Activated CD4-positive, alpha-beta T cell treated with anti-CD3 and anti-CD28 coated beads for 48 hours (primary cell): ENCODE results near the gene HAPSTR1.
A peak's percentile ranks its signal among the peaks of the same experiment; 100 is the strongest.

Source experiments
- DNase-seq: peaks from one replicate; pipeline ENCODE4 v3.0.0-alpha.2; 2020

The HAPSTR1 gene

GRCh38 chr16:9097266-9098219 lies 6.1 kb downstream of the HAPSTR1 start:
- DNase-seq: no peak

DNA sequence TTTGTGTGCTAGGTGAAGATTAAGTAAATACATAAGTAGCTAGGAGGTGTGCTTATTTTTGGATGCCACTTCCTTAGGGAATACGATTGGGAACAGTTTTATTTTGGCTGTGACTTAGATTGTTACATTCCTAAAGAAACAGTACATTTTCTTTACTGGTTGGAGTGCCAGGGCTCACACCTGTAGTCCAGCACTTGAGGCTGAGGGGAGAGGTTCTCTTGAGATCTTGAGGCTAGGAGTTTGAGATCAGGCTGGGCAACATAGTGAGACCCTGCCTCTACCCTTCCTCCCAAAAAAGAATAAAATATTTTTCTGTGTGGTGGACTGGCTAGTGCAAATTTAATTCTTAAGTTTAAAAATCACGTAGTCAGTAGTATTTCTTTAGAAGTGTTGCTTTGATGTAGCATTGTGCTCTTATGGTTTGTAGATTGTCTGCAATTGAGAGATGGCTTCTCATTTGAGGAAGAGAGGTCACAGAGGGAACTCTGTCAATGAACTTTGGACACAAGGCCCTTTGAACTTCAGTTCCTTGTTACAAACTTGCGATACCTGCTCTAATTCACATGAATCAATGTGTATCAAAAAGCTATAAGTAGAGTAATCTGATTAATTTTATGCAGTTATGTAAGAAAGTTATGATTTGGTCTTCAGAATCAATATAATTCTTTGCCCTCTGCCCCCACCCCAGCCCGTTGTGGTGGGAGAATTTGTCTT lies 7.1 kb downstream of the HAPSTR1 start:
- no peak for DNase-seq

GRCh38 chr16:9099131-9099625 lies 7.7 kb downstream of the HAPSTR1 start:
- DNase-seq: peak; percentile 43

DNA sequence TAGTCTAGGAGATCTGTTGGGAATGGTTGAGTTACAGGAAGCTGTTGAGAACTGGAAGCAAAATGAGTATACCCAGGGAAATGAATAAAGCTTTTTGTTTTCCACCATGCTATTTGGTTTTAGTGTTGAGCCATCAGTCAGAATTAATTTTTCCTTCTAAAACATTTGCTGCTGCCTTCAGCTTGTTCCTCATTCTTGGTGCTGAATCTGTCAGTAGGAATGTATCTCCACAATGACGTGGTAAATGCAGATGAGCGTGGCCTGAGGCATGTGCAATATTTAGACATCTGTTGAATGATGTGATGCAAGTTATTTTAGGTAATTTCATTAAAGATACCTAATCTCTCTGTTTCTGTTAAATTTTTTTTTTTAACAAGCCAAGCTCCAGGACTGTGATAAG lies 10.9 kb downstream of the HAPSTR1 start:
- DNase-seq: no peak

- no peak for DNase-seq
Measured at GRCh38 chr16:9102943-9103342, 11.5 kb downstream of the HAPSTR1 start.

- no peak for DNase-seq
Measured at GRCh38 chr16:9103546-9103945, 12.1 kb downstream of the HAPSTR1 start.

GRCh38 chr16:9105189-9105588 lies 13.7 kb downstream of the HAPSTR1 start:
- no peak for DNase-seq

- no peak for DNase-seq
Measured at GRCh38 chr16:9107025-9107970, 15.9 kb downstream of the HAPSTR1 start.

DNA sequence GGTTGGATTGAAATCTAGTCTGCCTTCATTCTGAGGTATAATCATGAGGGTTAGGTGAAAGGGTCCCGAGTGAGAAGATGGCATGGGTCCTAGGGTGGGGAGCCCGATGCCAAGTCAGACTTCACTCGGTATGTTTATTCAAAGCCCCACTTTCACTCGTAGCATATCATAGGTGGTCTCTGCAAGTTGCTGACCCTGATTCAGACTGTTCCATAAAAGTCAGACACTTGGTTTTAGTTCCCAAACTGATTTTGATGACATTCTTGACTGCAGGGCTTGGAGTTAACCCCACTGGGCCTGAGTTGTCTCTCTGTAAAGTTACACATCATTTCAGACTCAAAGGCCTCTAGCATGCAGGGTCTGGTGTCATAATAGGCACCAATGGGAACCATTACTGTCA lies 17.8 kb downstream of the HAPSTR1 start:
- no peak for DNase-seq

DNA sequence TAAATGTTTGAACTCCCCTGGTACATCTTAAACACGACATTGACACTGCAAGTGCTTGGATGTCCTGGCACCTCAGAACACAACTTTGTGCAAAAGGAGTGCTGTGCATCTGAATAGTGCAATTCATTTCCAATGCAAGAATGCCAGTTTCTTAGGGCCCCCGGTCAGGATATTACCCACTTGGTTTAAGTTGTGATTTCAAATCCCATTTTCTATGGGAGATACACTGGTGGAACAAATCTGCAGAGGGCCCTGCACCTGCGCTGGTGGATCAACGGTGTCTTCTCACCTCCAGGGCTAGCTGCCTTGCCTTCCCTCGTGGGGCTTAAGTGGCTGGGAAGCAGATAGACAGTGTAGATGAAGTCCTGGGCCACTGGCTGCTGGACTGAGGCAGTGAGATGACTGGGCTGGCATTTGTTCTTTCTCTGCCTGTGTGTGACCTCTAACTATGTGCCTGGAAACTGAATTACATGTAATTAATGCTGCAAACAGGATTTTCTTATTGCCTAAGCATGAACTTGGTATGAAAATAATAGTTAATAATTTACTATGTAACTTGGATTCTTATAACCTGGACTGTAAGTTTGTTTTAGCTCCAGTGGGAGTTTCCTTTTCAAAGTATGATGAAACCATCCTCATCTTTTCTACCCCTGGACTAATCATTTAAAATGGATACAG lies 20.9 kb downstream of the HAPSTR1 start:
- no peak for DNase-seq

DNA sequence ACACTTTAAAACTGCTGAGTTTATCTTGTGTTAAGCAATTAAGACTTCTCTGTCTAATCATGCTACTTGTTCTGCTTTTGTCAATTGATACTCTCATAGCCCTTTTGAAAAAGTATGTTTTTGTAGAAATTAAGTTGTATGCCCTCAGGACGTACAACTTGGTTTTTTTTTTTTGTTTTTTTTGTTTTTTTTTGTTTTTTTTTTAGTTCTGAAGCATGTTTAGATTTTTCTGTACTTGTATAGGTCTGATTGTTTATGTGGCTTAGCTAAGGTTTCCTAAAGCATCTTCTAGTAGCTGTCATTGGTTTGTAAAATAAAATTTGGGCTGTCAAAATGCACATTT lies 21.4 kb downstream of the HAPSTR1 start:
- DNase-seq: no peak

DNA sequence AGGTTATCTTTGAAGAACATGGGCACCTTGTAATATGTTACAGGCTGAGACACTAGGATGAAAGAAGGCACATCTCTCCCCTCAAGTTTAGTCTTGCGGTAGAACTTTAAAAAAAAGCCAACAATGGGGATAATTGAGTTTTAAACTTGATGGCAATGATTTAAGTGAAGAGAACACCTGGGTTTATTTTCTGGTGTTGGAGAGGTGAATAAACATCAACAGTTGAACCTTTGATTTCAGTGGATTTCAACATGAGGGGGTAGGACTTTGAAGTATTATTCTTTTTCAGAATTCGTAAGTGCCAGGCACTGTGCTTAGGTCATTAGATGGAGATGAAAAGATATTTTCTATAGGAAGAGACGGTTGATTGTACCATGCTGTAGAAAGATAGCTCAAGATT lies 22.3 kb downstream of the HAPSTR1 start:
- DNase-seq: no peak

GRCh38 chr16:9114112-9114511 lies 22.7 kb downstream of the HAPSTR1 start:
- DNase-seq: no peak

DNA sequence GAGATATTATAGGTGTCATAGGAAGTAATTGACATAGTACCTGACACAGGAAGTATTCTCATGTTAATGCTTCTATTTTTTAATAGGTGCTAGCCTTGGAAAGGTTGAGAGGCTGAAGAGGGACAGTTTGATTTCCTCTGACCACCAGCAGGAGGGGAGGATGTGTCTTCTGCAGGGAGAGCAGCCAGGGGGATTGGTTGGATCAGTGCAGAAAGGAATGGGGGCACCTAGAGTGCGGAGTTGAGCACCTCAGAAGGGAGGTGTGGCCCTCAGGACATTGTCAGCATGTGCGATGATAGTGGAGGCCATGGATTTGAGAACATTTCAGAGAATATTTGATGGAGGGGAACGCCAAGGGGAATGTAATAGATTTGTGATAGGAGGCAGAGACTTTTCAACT lies 23.4 kb downstream of the HAPSTR1 start:
- DNase-seq: no peak

DNA sequence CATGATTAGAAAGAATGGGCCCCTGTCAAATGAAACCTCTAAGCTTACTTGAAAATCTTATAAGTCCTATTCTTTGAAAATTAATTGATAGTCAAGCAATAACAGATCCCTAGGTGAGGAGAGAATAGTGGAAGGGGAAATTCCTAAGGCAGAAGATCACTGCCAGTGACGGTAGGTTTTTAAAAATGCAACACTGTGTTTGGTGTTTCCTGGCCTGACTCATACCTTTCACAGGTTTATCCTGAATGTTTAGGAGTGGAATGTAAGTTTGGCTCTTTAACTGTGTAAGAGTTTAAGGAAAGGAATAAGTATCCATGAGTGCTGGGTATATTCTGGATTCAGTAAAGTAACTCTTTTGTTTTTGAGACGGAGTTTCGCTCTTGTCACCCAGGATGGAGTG lies 23.8 kb downstream of the HAPSTR1 start:
- DNase-seq: no peak

GRCh38 chr16:9116141-9116540 lies 24.7 kb downstream of the HAPSTR1 start:
- DNase-seq: no peak

GRCh38 chr16:9118170-9118569 lies 26.7 kb downstream of the HAPSTR1 start:
- no peak for DNase-seq

DNA sequence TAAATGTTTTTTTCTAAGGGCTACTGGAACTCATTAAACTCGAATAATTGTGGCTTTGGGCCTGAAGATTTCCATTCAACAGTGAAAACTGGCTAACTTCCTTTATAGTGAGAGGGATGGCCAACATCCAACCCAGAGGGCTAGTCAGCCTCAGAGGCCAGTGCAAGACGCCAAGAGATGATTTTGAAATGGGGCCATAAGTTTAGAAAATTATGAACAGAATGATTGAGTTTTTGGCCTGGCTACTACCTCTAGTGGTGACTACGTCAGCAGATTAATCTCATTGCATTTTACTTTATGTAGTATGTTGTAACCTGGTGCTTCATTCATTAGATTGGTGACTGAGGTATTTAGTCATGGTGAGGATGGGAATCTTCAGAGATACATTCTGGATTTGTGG lies 28.4 kb downstream of the HAPSTR1 start:
- no peak for DNase-seq

- no peak for DNase-seq
Measured at GRCh38 chr16:9122342-9122741, 30.9 kb downstream of the HAPSTR1 start.

DNA sequence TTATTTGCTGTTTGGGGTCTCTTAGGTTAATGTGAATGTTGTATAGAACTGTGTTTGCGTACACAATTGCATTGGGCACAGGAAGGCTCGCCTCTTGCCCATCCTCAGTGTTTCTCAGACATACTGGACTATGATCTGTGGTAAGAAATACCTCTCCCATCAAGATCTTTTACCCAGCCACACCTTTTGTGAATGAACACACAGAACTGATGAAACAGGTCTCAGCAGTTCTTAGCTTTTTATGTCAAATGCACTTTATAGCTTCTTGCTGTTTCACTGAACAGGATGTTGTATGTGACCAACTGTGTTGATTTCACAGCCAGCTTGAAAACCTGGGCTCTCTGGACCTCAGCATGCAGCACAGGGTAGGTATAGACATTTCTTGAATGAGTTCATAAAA lies 31.5 kb downstream of the HAPSTR1 start:
- DNase-seq: no peak

GRCh38 chr16:9123401-9123800 lies 32.0 kb downstream of the HAPSTR1 start:
- no peak for DNase-seq

DNA sequence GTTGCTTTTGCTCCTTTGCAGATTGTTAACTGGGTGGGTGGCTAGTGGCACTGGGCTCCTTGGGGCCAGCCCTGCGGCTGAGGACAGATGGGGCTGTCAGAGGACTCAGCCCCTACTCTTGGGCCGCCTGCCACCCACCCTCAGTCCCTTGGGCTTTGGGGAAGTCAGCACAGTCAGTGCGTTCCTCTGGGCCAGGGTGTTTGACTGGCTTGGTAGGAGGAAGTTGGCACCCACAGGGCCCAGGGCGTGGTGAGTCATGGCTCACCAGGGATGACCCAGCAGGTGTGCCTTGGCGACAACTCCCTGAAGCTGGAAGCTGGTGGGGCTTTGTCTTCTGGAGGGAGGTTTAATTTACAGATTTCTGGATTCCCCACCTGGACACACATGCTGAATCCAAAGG lies 32.4 kb downstream of the HAPSTR1 start:
- peak; percentile 25 for DNase-seq
